Natural killer cell (primary cell): ENCODE results near the gene SRSF5. TPM values are rescaled to one million over a fixed set of nuclear protein-coding genes. Genes with fewer than 3 reads are reported as not detected.
A peak's percentile ranks its signal among the peaks of the same experiment; 100 is the strongest.

Source experiments
- ATAC-seq, 3 donors: fragments of 150-1000 bp in 2 of 3; fragments of 200-7000 bp in 1 of 3; cut with Tn5 transposase; 1 replicate in 1 of 3; 2 replicates in 2 of 3; pipeline ENCODE4 v1.10.0; 2021; ENCODE audit warnings: mild to moderate bottlenecking in 2 of 3, moderate library complexity in 2 of 3
- DNase-seq, 2 donors: peaks; one replicate each; pipeline versions ENCODE4 v3.0.0 to v3.0.0-alpha.2; 2013 to 2021; ENCODE audit warnings: mixed read lengths in 1 of 2
- H3K27ac ChIP-seq: one replicate; pipeline ENCODE4 v1.5.1; 2013; ENCODE audit warnings: mild to moderate bottlenecking, low read length
- H3K27me3 ChIP-seq: one replicate; pipeline ENCODE4 v1.6.1; 2013; ENCODE audit warnings: low read length; ENCODE audit not compliant: control insufficient read depth, insufficient read depth
- H3K36me3 ChIP-seq: one replicate; pipeline ENCODE4 v1.6.1; 2013; ENCODE audit warnings: low read length; ENCODE audit not compliant: control insufficient read depth, insufficient read depth
- H3K4me1 ChIP-seq: one replicate; pipeline ENCODE4 v1.6.1; 2013; ENCODE audit warnings: low read length; ENCODE audit not compliant: control insufficient read depth, insufficient read depth
- H3K4me3 ChIP-seq: one replicate; pipeline ENCODE4 v1.5.1; 2013; ENCODE audit warnings: low read length
- H3K9me3 ChIP-seq: one replicate; pipeline ENCODE4 v1.6.1; 2013; ENCODE audit warnings: low read length; ENCODE audit not compliant: control insufficient read depth, insufficient read depth
- H3K27ac Mint-ChIP-seq, 2 donors: one replicate each; pipeline ENCODE4 v1.8.0; 2022; ENCODE audit warnings: mild to moderate bottlenecking in 2 of 2, mixed read lengths in 2 of 2, moderate library complexity in 1 of 2
- H3K27me3 Mint-ChIP-seq, 2 donors: one replicate each; pipeline ENCODE4 v1.8.0; 2022; ENCODE audit warnings: low read depth in 2 of 2, mixed read lengths in 2 of 2
- H3K36me3 Mint-ChIP-seq: one replicate; pipeline ENCODE4 v1.8.0; 2022; ENCODE audit warnings: mixed read lengths
- H3K4me1 Mint-ChIP-seq, 2 donors: one replicate each; pipeline ENCODE4 v1.8.0; 2022; ENCODE audit warnings: mixed read lengths in 2 of 2
- H3K4me3 Mint-ChIP-seq: one replicate; pipeline ENCODE4 v1.8.0; 2022; ENCODE audit warnings: mild to moderate bottlenecking, moderate library complexity, mixed read lengths
- H3K9me3 Mint-ChIP-seq, 2 donors: one replicate each; pipeline ENCODE4 v1.8.0; 2022; ENCODE audit warnings: mixed read lengths in 2 of 2
- CTCF ChIP-seq: fragments of 200-600 bp; IDR thresholded peaks from one replicate; pipeline ENCODE4 v1.8.0; 2022; ENCODE audit warnings: antibody characterized with exemption
- WGBS: methylation state at CpG from one replicate; pipeline ENCODE4 v1.1.7; 2013; ENCODE audit warnings: missing lambda C conversion rate; ENCODE audit not compliant: insufficient coverage; 5-methylcytosine and 5-hydroxymethylcytosine counted together
- intact Hi-C: fragments of 100-400 bp; cut with micrococcal nuclease; formaldehyde crosslinking; loops from one replicate; pipeline ENCODE4 v1.14.2; 2022
- total RNA-seq, 4 donors: library from RNA; stranded (reverse); fragments of 120-200 nt in 1 of 4; gene quantifications; one replicate each; pipeline versions ENCODE4 v1.2.3 to v1.2.4, GENCODE V29; 2013 to 2022

Gene SRSF5
- total RNA-seq, 3 donors from 2014 or later (not counting 1 experiment from before 2014, with no cell fraction given): 1,327 to 1,669 (median 1,634) TPM

- no peak for ATAC-seq
- no peak overlapping the region for H3K27ac Mint-ChIP-seq
- 80% methylated on average over 5 of the region's 5 CpGs for WGBS
Observed at GRCh38 chr14:69815556-69815955, 48.6 kb downstream of the SRSF5 start.

GRCh38 chr14:69816216-69816615 is 49.3 kb downstream of the SRSF5 start:
- no peak overlapping the region for H3K27ac ChIP-seq
- no peaks in the 10 kb centered on the region for H3K4me1 ChIP-seq
- Mint-ChIP-seq H3K27me3 (peaks cover 0 to 2% of the 10 kb centered on the region in 2 donors), H3K27ac (no peak overlapping the region), H3K4me1 (peaks cover 0 to 5% of the 10 kb centered on the region in 2 donors), H3K9me3 (no peaks in the 10 kb centered on the region), H3K4me3 (no peak overlapping the region), H3K36me3 (no peaks in the 10 kb centered on the region)
- intact Hi-C loops: loop anchor here (5.0 kb wide), 3 partner anchors 196 to 1156 kb away; no protein-coding TSS in a partner anchor
- H3K4me3 ChIP-seq: no peak overlapping the region
- TF ChIP-seq CTCF: no peak
- ATAC-seq (no peak), DNase-seq (no peak)
- WGBS: 90% methylated on average over 3 of the region's 5 CpGs
- no peaks in the 10 kb centered on the region for H3K36me3 ChIP-seq
- H3K9me3 ChIP-seq: no peaks in the 10 kb centered on the region
- H3K27me3 ChIP-seq: no peaks in the 10 kb centered on the region

More at GRCh38 chr14:69815556-69815955, 48.6 kb downstream of the SRSF5 start:
- H3K27me3 Mint-ChIP-seq: peaks cover 0 to 6% of the 10 kb centered on the region in 2 donors
- no peak for TF ChIP-seq CTCF
- H3K36me3 ChIP-seq: no peaks in the 10 kb centered on the region
- no peaks in the 10 kb centered on the region for H3K4me1 ChIP-seq
- intact Hi-C loops: loop anchor here (5.0 kb wide), 3 partner anchors 197 to 1157 kb away; no protein-coding TSS in a partner anchor
- H3K9me3 ChIP-seq: no peaks in the 10 kb centered on the region
- no peak for DNase-seq
- H3K27ac ChIP-seq: no peak overlapping the region
- H3K4me3 Mint-ChIP-seq: no peak overlapping the region
- H3K4me3 ChIP-seq: no peak overlapping the region
- peaks cover 0 to 5% of the 10 kb centered on the region in 2 donors for H3K4me1 Mint-ChIP-seq
- H3K36me3 Mint-ChIP-seq: no peaks in the 10 kb centered on the region
- H3K9me3 Mint-ChIP-seq: no peaks in the 10 kb centered on the region
- H3K27me3 ChIP-seq: no peaks in the 10 kb centered on the region

GRCh38 chr14:69818758-69819191 is 51.8 kb downstream of the SRSF5 start:
- DNase-seq: peak; percentile 26 to 81
- no peak overlapping the region for H3K27ac ChIP-seq
- TF ChIP-seq CTCF: peak; percentile 82
- Mint-ChIP-seq H3K36me3 (no peaks in the 10 kb centered on the region), H3K9me3 (no peaks in the 10 kb centered on the region), H3K4me3 (no peak overlapping the region), H3K27me3 (peaks cover 0 to 2% of the 10 kb centered on the region in 2 donors), H3K27ac (no peak overlapping the region), H3K4me1 (peaks cover 0 to 5% of the 10 kb centered on the region in 2 donors)
- no peaks in the 10 kb centered on the region for H3K36me3 ChIP-seq
- WGBS: 9% methylated on average over 11 of the region's 11 CpGs
- H3K9me3 ChIP-seq: no peaks in the 10 kb centered on the region
- no peaks in the 10 kb centered on the region for H3K4me1 ChIP-seq
- no peak overlapping the region for H3K4me3 ChIP-seq
- ATAC-seq: peak; percentile 78 to 82 (median 80)
- H3K27me3 ChIP-seq: no peaks in the 10 kb centered on the region
- intact Hi-C loops: loop anchor here (1.0 to 5.0 kb wide), 4 partner anchors 194 to 1154 kb away; no protein-coding TSS in a partner anchor

GRCh38 chr14:69819607-69820006 is 52.7 kb downstream of the SRSF5 start:
- no peak overlapping the region for H3K27ac ChIP-seq
- no peak overlapping the region for H3K4me3 Mint-ChIP-seq
- no peaks in the 10 kb centered on the region for H3K9me3 Mint-ChIP-seq
- no peaks in the 10 kb centered on the region for H3K9me3 ChIP-seq
- peaks cover 0 to 2% of the 10 kb centered on the region in 2 donors for H3K27me3 Mint-ChIP-seq
- peaks cover 0 to 5% of the 10 kb centered on the region in 2 donors for H3K4me1 Mint-ChIP-seq
- H3K27me3 ChIP-seq: no peaks in the 10 kb centered on the region
- H3K36me3 Mint-ChIP-seq: no peaks in the 10 kb centered on the region
- TF ChIP-seq CTCF: no peak
- no peaks in the 10 kb centered on the region for H3K36me3 ChIP-seq
- no peaks in the 10 kb centered on the region for H3K4me1 ChIP-seq
- H3K4me3 ChIP-seq: no peak overlapping the region
- WGBS: 93% methylated on average over 8 of the region's 8 CpGs
- intact Hi-C loops: loop anchor here (5.0 kb wide), 3 partner anchors 193 to 1153 kb away; no protein-coding TSS in a partner anchor
- ATAC-seq (no peak), DNase-seq (no peak)
- no peak overlapping the region for H3K27ac Mint-ChIP-seq
